Epithelial cell of proximal tubule (primary cell): ENCODE measurements around the gene WIPI1. TPM values are rescaled to one million over a fixed set of nuclear protein-coding genes. Genes with fewer than 3 reads are reported as not detected.

Experiments
- DNase-seq: peaks from one replicate; pipeline ENCODE4 v3.0.0-alpha.2; 2011; ENCODE audit warnings: low read depth
- H3K4me3 ChIP-seq: 2 replicates; pipeline ENCODE4 v1.5.1; 2011; ENCODE audit warnings: low read depth, mild to moderate bottlenecking, low read length
- total RNA-seq: library from RNA; depleted of rRNA; stranded (reverse); fragments of >200 nt; gene quantifications from 2 replicates; pipeline ENCODE4 v1.2.3, GENCODE V29; 2015
- TF ChIP-seq, protein P1 (sequence below): conservative IDR thresholded peaks from 2 replicates; pipeline ENCODE4 v1.5.1; 2012; ENCODE audit warnings: low read depth, mild to moderate bottlenecking, low read length

WIPI1 gene
- total RNA-seq, 1 donor from 2014 or later: 20.2 TPM

- TF ChIP-seq, protein P1, sequence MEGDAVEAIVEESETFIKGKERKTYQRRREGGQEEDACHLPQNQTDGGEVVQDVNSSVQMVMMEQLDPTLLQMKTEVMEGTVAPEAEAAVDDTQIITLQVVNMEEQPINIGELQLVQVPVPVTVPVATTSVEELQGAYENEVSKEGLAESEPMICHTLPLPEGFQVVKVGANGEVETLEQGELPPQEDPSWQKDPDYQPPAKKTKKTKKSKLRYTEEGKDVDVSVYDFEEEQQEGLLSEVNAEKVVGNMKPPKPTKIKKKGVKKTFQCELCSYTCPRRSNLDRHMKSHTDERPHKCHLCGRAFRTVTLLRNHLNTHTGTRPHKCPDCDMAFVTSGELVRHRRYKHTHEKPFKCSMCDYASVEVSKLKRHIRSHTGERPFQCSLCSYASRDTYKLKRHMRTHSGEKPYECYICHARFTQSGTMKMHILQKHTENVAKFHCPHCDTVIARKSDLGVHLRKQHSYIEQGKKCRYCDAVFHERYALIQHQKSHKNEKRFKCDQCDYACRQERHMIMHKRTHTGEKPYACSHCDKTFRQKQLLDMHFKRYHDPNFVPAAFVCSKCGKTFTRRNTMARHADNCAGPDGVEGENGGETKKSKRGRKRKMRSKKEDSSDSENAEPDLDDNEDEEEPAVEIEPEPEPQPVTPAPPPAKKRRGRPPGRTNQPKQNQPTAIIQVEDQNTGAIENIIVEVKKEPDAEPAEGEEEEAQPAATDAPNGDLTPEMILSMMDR: no peak
- no peak overlapping the region for H3K4me3 ChIP-seq
Observed at GRCh38 chr17:68460715-68461114, 3.4 kb upstream of the WIPI1 start.

DNA sequence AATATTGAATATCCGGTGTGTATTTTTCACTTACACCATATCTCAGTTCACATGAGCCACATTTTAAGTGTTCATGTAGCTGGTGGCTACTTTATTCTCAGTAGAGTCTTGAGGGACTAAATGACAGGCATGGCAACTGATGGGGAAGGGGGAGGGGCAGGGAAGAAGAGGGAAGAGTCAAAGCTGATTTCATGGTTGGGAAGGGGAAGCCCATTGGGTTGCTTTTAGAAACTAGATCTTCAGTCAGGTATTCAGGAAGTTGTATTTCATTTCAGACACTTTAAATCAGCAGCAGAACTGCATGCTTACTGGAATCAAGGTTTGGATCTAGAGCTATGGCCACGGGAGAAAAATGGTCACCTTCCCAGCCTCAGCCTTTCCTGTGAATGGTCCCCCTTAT, 2.9 kb upstream of the WIPI1 start:
- no peak for DNase-seq
- no peak overlapping the region for H3K4me3 ChIP-seq
- TF ChIP-seq, protein P1: no peak

More at GRCh38 chr17:68460715-68461114, 3.4 kb upstream of the WIPI1 start:
- no peak for DNase-seq

GRCh38 chr17:68459037-68459639, 1.8 kb upstream of the WIPI1 start:
- H3K4me3 ChIP-seq: no peak overlapping the region
- DNase-seq: no peak
- TF ChIP-seq, protein P1: no peak

GRCh38 chr17:68458260-68459036, 1.2 kb upstream of the WIPI1 start:
- peak overlapping the region; percentile 60 for H3K4me3 ChIP-seq
- TF ChIP-seq, protein P1: no peak
- no peak for DNase-seq

DNA sequence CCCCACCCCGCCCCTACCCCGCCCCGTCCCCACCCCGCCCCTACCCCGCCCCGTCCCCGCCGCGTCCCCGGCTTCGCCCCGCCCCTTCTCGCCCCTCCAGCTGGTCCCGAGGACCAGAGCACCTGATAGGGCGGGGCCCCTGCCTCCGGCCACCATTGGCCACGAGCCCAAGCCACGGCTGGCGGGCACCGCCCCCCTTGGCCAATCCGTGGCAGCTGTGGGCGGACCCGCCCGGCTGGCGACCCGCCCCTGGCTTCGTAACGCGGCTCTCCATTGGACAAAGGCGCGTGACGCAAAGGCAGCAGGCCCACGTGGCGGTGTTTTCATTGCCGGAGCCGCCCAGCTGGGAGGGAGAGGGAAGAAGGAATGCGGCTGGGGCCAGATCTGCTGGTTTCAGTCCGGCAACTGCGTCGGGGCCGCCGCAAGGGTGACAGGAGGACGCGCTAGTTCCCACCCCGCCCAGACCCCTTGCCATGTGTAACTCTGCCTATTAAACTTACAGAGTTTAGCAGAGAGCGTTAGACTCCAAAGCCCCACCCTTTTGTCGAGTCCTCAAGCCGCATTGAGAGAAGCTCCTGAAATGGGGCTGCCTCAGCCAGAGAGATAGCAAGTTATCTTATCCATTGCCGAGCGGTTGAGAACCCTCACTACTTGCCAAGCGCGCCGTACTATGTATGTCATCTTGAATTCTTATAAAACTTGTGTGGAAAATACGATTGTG, 403 bp upstream of the WIPI1 start:
- DNase-seq: no peak
- TF ChIP-seq, protein P1: no peak
- peak overlapping the region; percentile 88 for H3K4me3 ChIP-seq

DNA sequence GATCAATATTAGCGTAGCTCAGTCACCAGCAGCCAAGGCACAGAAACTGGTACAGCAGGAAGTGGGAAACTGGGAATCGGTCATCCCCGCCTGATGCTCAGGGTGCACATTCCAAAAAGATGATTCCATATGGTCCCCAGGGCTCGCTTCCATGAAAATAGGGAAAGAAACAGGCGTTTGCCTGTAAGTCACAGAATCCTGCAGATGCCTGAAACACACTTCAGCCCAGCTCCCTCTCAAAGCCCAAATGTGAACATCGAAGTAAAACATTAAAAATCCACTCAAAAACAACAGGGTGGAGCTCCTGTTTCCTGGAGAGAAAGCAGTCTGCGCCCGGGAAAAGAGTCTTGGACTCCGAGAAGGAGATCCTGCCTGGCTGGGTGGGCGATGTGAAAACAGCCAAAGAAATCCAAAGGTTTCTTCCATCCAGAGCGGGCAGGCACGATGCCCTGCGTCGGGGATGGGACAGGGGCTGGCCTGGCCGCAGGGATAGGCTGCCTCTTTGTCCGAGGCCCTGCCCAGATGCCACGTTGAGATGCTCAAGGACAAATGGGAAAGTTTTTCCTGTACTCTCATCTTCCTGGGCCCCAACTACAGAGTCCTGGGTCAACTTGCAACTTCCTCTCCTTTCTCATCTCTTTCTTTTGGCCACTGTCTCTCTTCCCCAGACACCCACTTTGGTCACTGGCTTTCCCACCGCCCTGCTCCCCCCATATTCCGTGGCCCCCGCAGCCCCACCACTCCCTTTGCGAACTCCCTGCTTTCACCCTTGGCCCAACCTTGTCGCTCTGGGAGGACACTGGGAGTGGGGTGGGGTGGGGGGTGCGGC, 743 bp downstream of the WIPI1 start:
- no peak for DNase-seq
- TF ChIP-seq, protein P1: no peak
- H3K4me3 ChIP-seq: peak overlapping the region; percentile 88
